Nephron (organoid): ENCODE measurements around the gene CALN1.

ENCODE experiments used
- H3K27ac Mint-ChIP-seq, 3 experiments: 2 replicates each; pipeline ENCODE4 v1.8.0; 2020; ENCODE audit warnings: mixed read lengths in 3 of 3, mild to moderate bottlenecking in 2 of 3, moderate library complexity in 1 of 3
- H3K27me3 Mint-ChIP-seq: 2 replicates; pipeline ENCODE4 v1.8.0; 2021; ENCODE audit warnings: low read depth, mild to moderate bottlenecking, moderate library complexity, mixed read lengths
- H3K36me3 Mint-ChIP-seq: 2 replicates; pipeline ENCODE4 v1.8.0; 2020; ENCODE audit warnings: low read depth, mixed read lengths
- H3K4me1 Mint-ChIP-seq: 2 replicates; pipeline ENCODE4 v1.8.0; 2020; ENCODE audit warnings: mixed read lengths
- H3K4me3 Mint-ChIP-seq, 3 experiments: 2 replicates each; pipeline ENCODE4 v1.8.0; 2020; ENCODE audit warnings: mild to moderate bottlenecking in 3 of 3, mixed read lengths in 3 of 3, moderate library complexity in 2 of 3
- H3K9me3 Mint-ChIP-seq: 2 replicates; pipeline ENCODE4 v1.8.0; 2020; ENCODE audit warnings: mixed read lengths
- TF ChIP-seq, protein P1 (sequence below), 3 experiments: fragments of 200-600 bp; sonication (generic); IDR thresholded peaks; one replicate each; pipeline ENCODE4 v1.5.0; 2021; ENCODE audit warnings: antibody characterized with exemption in 3 of 3; ENCODE audit not compliant: unreplicated experiment in 3 of 3

CALN1 gene

GRCh38 chr7:71860572-71860971 is 551.6 kb downstream of the CALN1 start:
- no peak overlapping the region for H3K27ac Mint-ChIP-seq
- H3K4me1 Mint-ChIP-seq: no peaks in the 10 kb centered on the region
- H3K36me3 Mint-ChIP-seq: no peaks in the 10 kb centered on the region
- H3K4me3 Mint-ChIP-seq: no peak overlapping the region
- H3K27me3 Mint-ChIP-seq: peaks cover 4% of the 10 kb centered on the region
- no peaks in the 10 kb centered on the region for H3K9me3 Mint-ChIP-seq
- TF ChIP-seq, protein P1, sequence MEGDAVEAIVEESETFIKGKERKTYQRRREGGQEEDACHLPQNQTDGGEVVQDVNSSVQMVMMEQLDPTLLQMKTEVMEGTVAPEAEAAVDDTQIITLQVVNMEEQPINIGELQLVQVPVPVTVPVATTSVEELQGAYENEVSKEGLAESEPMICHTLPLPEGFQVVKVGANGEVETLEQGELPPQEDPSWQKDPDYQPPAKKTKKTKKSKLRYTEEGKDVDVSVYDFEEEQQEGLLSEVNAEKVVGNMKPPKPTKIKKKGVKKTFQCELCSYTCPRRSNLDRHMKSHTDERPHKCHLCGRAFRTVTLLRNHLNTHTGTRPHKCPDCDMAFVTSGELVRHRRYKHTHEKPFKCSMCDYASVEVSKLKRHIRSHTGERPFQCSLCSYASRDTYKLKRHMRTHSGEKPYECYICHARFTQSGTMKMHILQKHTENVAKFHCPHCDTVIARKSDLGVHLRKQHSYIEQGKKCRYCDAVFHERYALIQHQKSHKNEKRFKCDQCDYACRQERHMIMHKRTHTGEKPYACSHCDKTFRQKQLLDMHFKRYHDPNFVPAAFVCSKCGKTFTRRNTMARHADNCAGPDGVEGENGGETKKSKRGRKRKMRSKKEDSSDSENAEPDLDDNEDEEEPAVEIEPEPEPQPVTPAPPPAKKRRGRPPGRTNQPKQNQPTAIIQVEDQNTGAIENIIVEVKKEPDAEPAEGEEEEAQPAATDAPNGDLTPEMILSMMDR (IDR thresholded peaks at IDR 0.05; ENCODE audit: unreplicated experiment in 3 of 3): no peak

DNA sequence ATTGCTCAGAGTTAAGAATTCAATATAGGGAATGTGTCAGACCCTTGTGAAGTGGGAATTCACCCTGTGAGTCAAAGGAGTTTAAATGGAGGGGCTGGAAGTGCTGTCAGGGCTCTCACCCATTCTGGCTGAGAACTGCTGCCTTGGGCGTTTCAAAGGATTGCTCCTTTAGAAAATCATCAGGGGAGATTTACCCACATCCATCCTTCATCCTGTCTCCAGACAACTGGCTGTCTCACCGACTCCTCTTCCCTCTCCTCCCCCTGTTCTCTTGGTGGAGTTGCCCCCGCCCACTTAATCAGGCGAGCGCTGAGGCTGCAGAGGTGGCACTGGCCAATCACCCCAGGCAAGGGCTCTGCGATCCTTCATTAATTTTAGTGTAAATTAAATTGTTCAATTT is 554.8 kb downstream of the CALN1 start:
- Mint-ChIP-seq H3K27me3 (peaks cover 8% of the 10 kb centered on the region), H3K36me3 (no peaks in the 10 kb centered on the region), H3K27ac (no peak overlapping the region), H3K4me3 (no peak overlapping the region), H3K9me3 (no peaks in the 10 kb centered on the region), H3K4me1 (peaks cover 4% of the 10 kb centered on the region)
- TF ChIP-seq, protein P1 (IDR thresholded peaks at IDR 0.05; ENCODE audit: unreplicated experiment in 3 of 3): no peak

- H3K4me3 Mint-ChIP-seq: no peak overlapping the region
- peaks cover 9% of the 10 kb centered on the region for H3K27me3 Mint-ChIP-seq
- TF ChIP-seq, protein P1 (IDR thresholded peaks at IDR 0.05; ENCODE audit: unreplicated experiment in 3 of 3): no peak
- no peaks in the 10 kb centered on the region for H3K36me3 Mint-ChIP-seq
- no peaks in the 10 kb centered on the region for H3K9me3 Mint-ChIP-seq
- H3K27ac Mint-ChIP-seq: no peak overlapping the region
- H3K4me1 Mint-ChIP-seq: peaks cover 4% of the 10 kb centered on the region
Measured at GRCh38 chr7:71854546-71855397, 557.4 kb downstream of the CALN1 start.

- Mint-ChIP-seq H3K4me1 (peaks cover 4% of the 10 kb centered on the region), H3K27me3 (peaks cover 9% of the 10 kb centered on the region), H3K27ac (no peak overlapping the region), H3K36me3 (no peaks in the 10 kb centered on the region), H3K9me3 (no peaks in the 10 kb centered on the region), H3K4me3 (no peak overlapping the region)
- TF ChIP-seq, protein P1 (IDR thresholded peaks at IDR 0.05; ENCODE audit: unreplicated experiment in 3 of 3): no peak
Measured at GRCh38 chr7:71851776-71852498, 560.2 kb downstream of the CALN1 start.

GRCh38 chr7:71846160-71846559 is 566.0 kb downstream of the CALN1 start:
- Mint-ChIP-seq H3K27ac (no peak overlapping the region), H3K27me3 (peaks cover 11% of the 10 kb centered on the region), H3K4me3 (no peak overlapping the region), H3K4me1 (no peaks in the 10 kb centered on the region), H3K9me3 (no peaks in the 10 kb centered on the region), H3K36me3 (no peaks in the 10 kb centered on the region)
- TF ChIP-seq, protein P1 (IDR thresholded peaks at IDR 0.05; ENCODE audit: unreplicated experiment in 3 of 3): no peak
